Measurements from ENCODE around the gene KIF23. TPM values are rescaled to one million over a fixed set of nuclear protein-coding genes. Genes with fewer than 3 reads are reported as not detected.

KIF23 gene
- total RNA-seq, 3 donors from 2014 or later (not counting 1 experiment from before 2014, with no cell fraction given), result 1.2 to 2.1 (median 1.9) TPM

DNA sequence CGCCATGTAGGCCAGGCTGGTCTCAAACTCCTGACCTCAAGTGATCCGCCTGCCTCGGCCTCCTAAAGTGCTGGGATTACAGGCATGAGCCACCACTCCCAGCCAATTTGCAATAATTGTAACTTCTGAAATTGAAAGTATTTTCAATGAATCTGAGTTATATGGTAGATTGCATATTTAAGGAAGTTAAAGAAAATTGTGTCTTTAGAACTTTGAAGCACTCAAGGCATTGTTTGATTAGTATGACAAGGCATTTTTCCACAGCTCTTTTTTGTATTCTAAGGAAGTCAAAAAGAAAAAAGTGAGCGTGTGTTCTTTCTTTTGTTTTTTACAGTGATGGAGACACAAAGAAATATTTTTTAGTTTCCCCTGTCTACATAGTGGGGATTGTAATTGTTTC lies 22.8 kb downstream of the KIF23 start:
- Mint-ChIP-seq H3K36me3 (no peaks in the 10 kb centered on the region), H3K27ac (no peak overlapping the region), H3K9me3 (no peaks in the 10 kb centered on the region), H3K27me3 (ENCODE audit: low read depth in 2 of 2) (no peaks in the 10 kb centered on the region), H3K4me3 (no peak overlapping the region), H3K4me1 (no peaks in the 10 kb centered on the region)
- intact Hi-C loops (cut with micrococcal nuclease), result no loop called here
- H3K9me3 ChIP-seq (ENCODE audit: control insufficient read depth, insufficient read depth, low read length), result no peaks in the 10 kb centered on the region
- no peaks in the 10 kb centered on the region for H3K4me1 ChIP-seq (ENCODE audit: control insufficient read depth, insufficient read depth, low read length)
- TF ChIP-seq, protein P1, sequence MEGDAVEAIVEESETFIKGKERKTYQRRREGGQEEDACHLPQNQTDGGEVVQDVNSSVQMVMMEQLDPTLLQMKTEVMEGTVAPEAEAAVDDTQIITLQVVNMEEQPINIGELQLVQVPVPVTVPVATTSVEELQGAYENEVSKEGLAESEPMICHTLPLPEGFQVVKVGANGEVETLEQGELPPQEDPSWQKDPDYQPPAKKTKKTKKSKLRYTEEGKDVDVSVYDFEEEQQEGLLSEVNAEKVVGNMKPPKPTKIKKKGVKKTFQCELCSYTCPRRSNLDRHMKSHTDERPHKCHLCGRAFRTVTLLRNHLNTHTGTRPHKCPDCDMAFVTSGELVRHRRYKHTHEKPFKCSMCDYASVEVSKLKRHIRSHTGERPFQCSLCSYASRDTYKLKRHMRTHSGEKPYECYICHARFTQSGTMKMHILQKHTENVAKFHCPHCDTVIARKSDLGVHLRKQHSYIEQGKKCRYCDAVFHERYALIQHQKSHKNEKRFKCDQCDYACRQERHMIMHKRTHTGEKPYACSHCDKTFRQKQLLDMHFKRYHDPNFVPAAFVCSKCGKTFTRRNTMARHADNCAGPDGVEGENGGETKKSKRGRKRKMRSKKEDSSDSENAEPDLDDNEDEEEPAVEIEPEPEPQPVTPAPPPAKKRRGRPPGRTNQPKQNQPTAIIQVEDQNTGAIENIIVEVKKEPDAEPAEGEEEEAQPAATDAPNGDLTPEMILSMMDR (IDR thresholded peaks at IDR 0.05), result no peak
- DNase-seq, result no peak
- WGBS (ENCODE audit: insufficient coverage), result 100% methylated on average over 3 of the region's 4 CpGs
- H3K27me3 ChIP-seq (ENCODE audit: control insufficient read depth, insufficient read depth, low read length), result no peaks in the 10 kb centered on the region
- no peak overlapping the region for H3K4me3 ChIP-seq (ENCODE audit: low read length)
- no peak overlapping the region for H3K27ac ChIP-seq (ENCODE audit: low read length)
- H3K36me3 ChIP-seq (ENCODE audit: control insufficient read depth, insufficient read depth, low read length), result no peaks in the 10 kb centered on the region
- ATAC-seq, result no peak

DNA sequence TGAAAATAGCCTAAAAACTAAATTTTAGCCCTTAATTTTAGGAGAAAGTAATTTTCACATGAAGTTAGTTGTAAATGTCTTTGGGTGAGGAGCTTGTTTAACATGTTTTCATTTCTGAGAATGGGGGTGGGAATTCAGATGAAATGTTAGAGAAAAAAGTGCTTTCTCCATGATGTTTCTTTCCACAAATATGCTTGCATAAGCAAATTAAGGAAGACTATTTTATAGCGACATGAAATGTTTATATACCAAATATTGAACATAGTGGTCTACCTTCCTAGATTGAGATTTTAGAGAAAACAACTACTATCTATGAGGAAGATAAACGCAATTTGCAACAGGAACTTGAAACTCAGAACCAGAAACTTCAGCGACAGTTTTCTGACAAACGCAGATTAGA lies 25.5 kb downstream of the KIF23 start:
- no peaks in the 10 kb centered on the region for H3K27me3 ChIP-seq (ENCODE audit: control insufficient read depth, insufficient read depth, low read length)
- no peak overlapping the region for H3K27ac Mint-ChIP-seq
- WGBS (ENCODE audit: insufficient coverage), result 84% methylated on average over 3 of the region's 4 CpGs
- peaks cover 5% of the 10 kb centered on the region for H3K4me1 ChIP-seq (ENCODE audit: control insufficient read depth, insufficient read depth, low read length)
- no peak overlapping the region for H3K4me3 ChIP-seq (ENCODE audit: low read length)
- TF ChIP-seq, protein P1 (IDR thresholded peaks at IDR 0.05), result no peak
- DNase-seq (no peak), ATAC-seq (no peak)
- intact Hi-C loops (cut with micrococcal nuclease), result no loop called here
- no peaks in the 10 kb centered on the region for H3K36me3 Mint-ChIP-seq
- no peaks in the 10 kb centered on the region for H3K9me3 Mint-ChIP-seq
- H3K36me3 ChIP-seq (ENCODE audit: control insufficient read depth, insufficient read depth, low read length), result no peaks in the 10 kb centered on the region
- no peaks in the 10 kb centered on the region for H3K27me3 Mint-ChIP-seq (ENCODE audit: low read depth in 2 of 2)
- H3K4me3 Mint-ChIP-seq, result no peak overlapping the region
- peaks cover 5 to 6% of the 10 kb centered on the region in 2 donors for H3K4me1 Mint-ChIP-seq
- no peak overlapping the region for H3K27ac ChIP-seq (ENCODE audit: low read length)
- no peaks in the 10 kb centered on the region for H3K9me3 ChIP-seq (ENCODE audit: control insufficient read depth, insufficient read depth, low read length)

DNA sequence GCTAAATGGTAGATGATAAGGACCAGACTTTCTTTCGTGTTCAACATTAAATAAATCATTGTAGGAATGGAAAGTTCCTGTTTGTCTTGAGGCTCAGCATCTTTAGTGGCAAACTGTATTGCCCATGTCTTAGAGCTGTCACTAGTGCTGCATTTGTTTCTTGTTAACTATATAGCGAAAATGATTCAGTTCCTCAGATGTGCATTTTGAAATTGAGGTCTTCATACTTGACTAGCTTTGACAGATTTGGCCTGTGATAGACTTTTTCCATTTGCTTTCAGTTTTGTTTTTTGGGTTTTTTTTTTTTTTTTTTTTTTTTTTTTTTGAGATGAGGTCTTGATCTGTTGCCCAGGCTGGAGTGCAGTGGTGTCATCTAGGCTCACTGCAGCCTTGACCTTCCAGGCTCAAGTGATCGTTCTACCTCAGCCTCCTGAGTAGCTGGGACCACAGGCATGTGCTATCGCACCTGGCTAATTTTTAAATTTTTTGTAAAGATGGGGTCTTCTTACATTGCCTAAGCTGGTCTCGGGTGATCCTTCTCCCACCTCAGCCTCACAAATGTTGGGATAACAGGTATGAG lies 29.0 kb downstream of the KIF23 start:
- peak overlapping the region; percentile 69 to 81 for H3K27ac Mint-ChIP-seq
- no peaks in the 10 kb centered on the region for H3K9me3 ChIP-seq (ENCODE audit: control insufficient read depth, insufficient read depth, low read length)
- DNase-seq (peak in 1 of 2 donors; percentile 29), ATAC-seq (peak; percentile 54 to 82 (median 64))
- H3K4me1 ChIP-seq (ENCODE audit: control insufficient read depth, insufficient read depth, low read length), result peaks cover 5% of the 10 kb centered on the region
- no peaks in the 10 kb centered on the region for H3K27me3 ChIP-seq (ENCODE audit: control insufficient read depth, insufficient read depth, low read length)
- TF ChIP-seq, protein P1 (IDR thresholded peaks at IDR 0.05), result no peak
- H3K4me3 ChIP-seq (ENCODE audit: low read length), result no peak overlapping the region
- no peaks in the 10 kb centered on the region for H3K27me3 Mint-ChIP-seq (ENCODE audit: low read depth in 2 of 2)
- H3K27ac ChIP-seq (ENCODE audit: low read length), result peak overlapping the region; percentile 62
- H3K4me1 Mint-ChIP-seq, result peaks cover 5 to 6% of the 10 kb centered on the region in 2 donors
- peak overlapping the region; percentile 9 for H3K4me3 Mint-ChIP-seq
- no peaks in the 10 kb centered on the region for H3K36me3 Mint-ChIP-seq
- no peaks in the 10 kb centered on the region for H3K9me3 Mint-ChIP-seq
- intact Hi-C loops (cut with micrococcal nuclease), result no loop called here
- H3K36me3 ChIP-seq (ENCODE audit: control insufficient read depth, insufficient read depth, low read length), result no peaks in the 10 kb centered on the region
- WGBS (ENCODE audit: insufficient coverage), result 77% methylated on average over 4 of the region's 5 CpGs

DNA sequence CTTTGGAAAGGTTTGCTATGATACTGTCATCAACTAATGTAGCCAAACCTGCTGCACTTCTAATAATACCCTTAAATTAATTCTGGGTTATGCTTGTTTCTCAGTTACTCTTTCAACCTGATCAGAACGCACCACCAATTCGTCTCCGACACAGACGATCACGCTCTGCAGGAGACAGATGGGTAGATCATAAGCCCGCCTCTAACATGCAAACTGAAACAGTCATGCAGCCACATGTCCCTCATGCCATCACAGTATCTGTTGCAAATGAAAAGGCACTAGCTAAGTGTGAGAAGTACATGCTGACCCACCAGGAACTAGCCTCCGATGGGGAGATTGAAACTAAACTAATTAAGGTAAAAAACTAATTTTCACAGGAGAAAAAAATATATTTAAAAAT lies 30.5 kb downstream of the KIF23 start:
- peaks cover 5 to 6% of the 10 kb centered on the region in 2 donors for H3K4me1 Mint-ChIP-seq
- Histone ChIP-seq H3K4me1 (ENCODE audit: control insufficient read depth, insufficient read depth, low read length) (peaks cover 5% of the 10 kb centered on the region), H3K27me3 (ENCODE audit: control insufficient read depth, insufficient read depth, low read length) (no peaks in the 10 kb centered on the region), H3K36me3 (ENCODE audit: control insufficient read depth, insufficient read depth, low read length) (no peaks in the 10 kb centered on the region), H3K27ac (ENCODE audit: low read length) (no peak overlapping the region), H3K4me3 (ENCODE audit: low read length) (no peak overlapping the region), H3K9me3 (ENCODE audit: control insufficient read depth, insufficient read depth, low read length) (no peaks in the 10 kb centered on the region)
- no peak for ATAC-seq
- 98% methylated on average over 6 of the region's 7 CpGs for WGBS (ENCODE audit: insufficient coverage)
- no peaks in the 10 kb centered on the region for H3K27me3 Mint-ChIP-seq (ENCODE audit: low read depth in 2 of 2)
- intact Hi-C loops (cut with micrococcal nuclease), result no loop called here
- TF ChIP-seq, protein P1 (IDR thresholded peaks at IDR 0.05), result no peak
- H3K36me3 Mint-ChIP-seq, result no peaks in the 10 kb centered on the region
- no peak for DNase-seq
- H3K27ac Mint-ChIP-seq, result no peak overlapping the region
- H3K9me3 Mint-ChIP-seq, result no peaks in the 10 kb centered on the region
- no peak overlapping the region for H3K4me3 Mint-ChIP-seq

All from natural killer cell (primary cell).